Measurements from ENCODE around the gene UCK1. TPM values are rescaled to one million over a fixed set of nuclear protein-coding genes. Genes with fewer than 3 reads are reported as not detected.

The UCK1 gene
- total RNA-seq, 1 donor from 2014 or later: 30.7 TPM

GRCh38 chr9:131500377-131500776, 30.7 kb downstream of the UCK1 start:
- Histone ChIP-seq H3K9me3 (ENCODE audit: low read depth) (no peaks in the 10 kb centered on the region), H4K20me1 (ENCODE audit: low read depth) (peaks cover 54% of the 10 kb centered on the region), H2AFZ (replicated peaks) (no peak overlapping the region), H3K36me3 (peaks cover 7% of the 10 kb centered on the region), H3K4me1 (no peaks in the 10 kb centered on the region), H3K79me2 (ENCODE audit: low read depth) (peaks cover 19% of the 10 kb centered on the region), H3K27ac (peak overlapping the region; percentile 54), H3K27me3 (no peaks in the 10 kb centered on the region), H3K4me2 (no peak overlapping the region), H3K4me3 (no peak overlapping the region), H3F3A (ENCODE audit: low read depth) (peaks cover 72% of the 10 kb centered on the region), H3K9ac (no peak overlapping the region)
- H3K27ac Mint-ChIP-seq: no peak overlapping the region
- peaks cover 25% of the 10 kb centered on the region for H3K27me3 Mint-ChIP-seq (ENCODE audit: insufficient read depth, low read depth)
- DNase-seq (ENCODE audit: low spot score): no peak
- H3K4me1 Mint-ChIP-seq: peaks cover 28% of the 10 kb centered on the region
- no peak for TF ChIP-seq EZH2phosphoT487 (IDR thresholded peaks at IDR 0.05)
- no peak for TF ChIP-seq CTCF (IDR thresholded peaks at IDR 0.05)
- TF ChIP-seq EZH2 (IDR thresholded peaks at IDR 0.05): no peak
- H3K9me3 Mint-ChIP-seq: no peaks in the 10 kb centered on the region
- H3K36me3 Mint-ChIP-seq: peaks cover 23% of the 10 kb centered on the region
- H3K4me3 Mint-ChIP-seq: no peak overlapping the region

GRCh38 chr9:131499254-131499767, 31.8 kb downstream of the UCK1 start:
- Mint-ChIP-seq H3K36me3 (peaks cover 22% of the 10 kb centered on the region), H3K27me3 (ENCODE audit: insufficient read depth, low read depth) (peaks cover 29% of the 10 kb centered on the region), H3K9me3 (no peaks in the 10 kb centered on the region), H3K4me3 (no peak overlapping the region), H3K4me1 (peaks cover 19% of the 10 kb centered on the region), H3K27ac (no peak overlapping the region)
- Histone ChIP-seq H3K4me1 (no peaks in the 10 kb centered on the region), H3K36me3 (peaks cover 7% of the 10 kb centered on the region), H3K4me3 (no peak overlapping the region), H3K27ac (peak overlapping the region; percentile 54), H3K4me2 (no peak overlapping the region), H3K9ac (no peak overlapping the region), H3F3A (ENCODE audit: low read depth) (peaks cover 70% of the 10 kb centered on the region), H4K20me1 (ENCODE audit: low read depth) (peaks cover 50% of the 10 kb centered on the region), H3K79me2 (ENCODE audit: low read depth) (peaks cover 11% of the 10 kb centered on the region), H3K27me3 (no peaks in the 10 kb centered on the region), H2AFZ (replicated peaks) (no peak overlapping the region), H3K9me3 (ENCODE audit: low read depth) (no peaks in the 10 kb centered on the region)
- DNase-seq (ENCODE audit: low spot score): no peak
- TF ChIP-seq CTCF (IDR thresholded peaks at IDR 0.05) (no peak), EZH2phosphoT487 (IDR thresholded peaks at IDR 0.05) (no peak), EZH2 (IDR thresholded peaks at IDR 0.05) (no peak)

- DNase-seq (ENCODE audit: low spot score): no peak
- H3K27ac Mint-ChIP-seq: no peak overlapping the region
- H3K4me1 Mint-ChIP-seq: peaks cover 7% of the 10 kb centered on the region
- H3F3A ChIP-seq (ENCODE audit: low read depth): peaks cover 57% of the 10 kb centered on the region
- peaks cover 57% of the 10 kb centered on the region for H4K20me1 ChIP-seq (ENCODE audit: low read depth)
- peaks cover 34% of the 10 kb centered on the region for H3K36me3 Mint-ChIP-seq
- H3K27me3 Mint-ChIP-seq (ENCODE audit: insufficient read depth, low read depth): peaks cover 20% of the 10 kb centered on the region
- H3K4me2 ChIP-seq: no peak overlapping the region
- no peak overlapping the region for H3K4me3 ChIP-seq
- TF ChIP-seq EZH2phosphoT487 (IDR thresholded peaks at IDR 0.05) (no peak), EZH2 (IDR thresholded peaks at IDR 0.05) (no peak), CTCF (IDR thresholded peaks at IDR 0.05) (no peak)
- H3K9ac ChIP-seq: no peak overlapping the region
- no peaks in the 10 kb centered on the region for H3K27me3 ChIP-seq
- H3K36me3 ChIP-seq: peaks cover 10% of the 10 kb centered on the region
- H3K9me3 ChIP-seq (ENCODE audit: low read depth): no peaks in the 10 kb centered on the region
- no peak overlapping the region for H3K4me3 Mint-ChIP-seq
- no peak overlapping the region for H3K27ac ChIP-seq
- H3K4me1 ChIP-seq: no peaks in the 10 kb centered on the region
- H3K9me3 Mint-ChIP-seq: no peaks in the 10 kb centered on the region
- no peak overlapping the region for H2AFZ ChIP-seq (replicated peaks)
- H3K79me2 ChIP-seq (ENCODE audit: low read depth): no peaks in the 10 kb centered on the region
Observed at GRCh38 chr9:131496844-131497405, 34.1 kb downstream of the UCK1 start.
